ENCODE results near the gene HSPG2. TPM values are rescaled to one million over a fixed set of nuclear protein-coding genes. Genes with fewer than 3 reads are reported as not detected.

The HSPG2 gene
- total and polyA plus RNA-seq, 9 of the 15 experiments (the other 6 are each of a cell fraction or from before 2014, with no cell fraction given): 0.14 to 160 (median 15.7) TPM

DNA sequence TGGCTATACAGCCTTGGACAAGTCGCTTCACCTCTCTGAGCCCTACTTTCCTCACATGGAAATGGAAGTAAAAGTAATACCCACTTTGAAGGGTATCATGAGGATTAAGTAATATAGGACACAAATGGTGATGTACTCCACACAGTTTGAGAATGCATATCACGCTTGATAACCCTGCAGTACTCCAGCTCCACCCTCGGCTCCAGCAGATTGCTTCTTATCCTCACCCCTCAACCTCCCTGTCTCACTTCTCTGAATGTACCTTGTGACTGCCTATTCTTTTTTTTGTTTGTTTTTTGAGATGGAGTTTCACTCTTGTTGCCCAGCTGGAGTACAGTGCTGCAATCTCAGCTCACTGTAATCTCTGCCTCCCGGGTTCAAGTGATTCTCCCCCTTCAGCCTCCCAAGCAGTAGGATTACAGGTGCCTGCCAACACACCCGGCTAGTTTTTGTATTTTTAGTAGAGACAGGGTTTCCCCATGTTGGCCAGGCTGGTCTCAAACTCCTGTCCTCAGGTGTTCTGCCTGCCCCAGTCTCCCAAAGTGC is 69.6 kb downstream of the HSPG2 start:
- no peak overlapping the region; a peak in 1 of 4 replicates for H3K9ac ChIP-seq (ENCODE audit: insufficient read depth in 1 of 2, low read depth in 2 of 2, low read length in 2 of 2)
- no peak overlapping the region for H3K4me3 ChIP-seq
- 59% methylated on average over 5 of the region's 5 CpGs for WGBS (ENCODE audit: insufficient coverage, low coverage, missing lambda C conversion rate)
- H3K27me3 ChIP-seq (ENCODE audit: control insufficient read depth in 2 of 2, insufficient read depth in 2 of 2, low read length in 2 of 2): no peaks in the 10 kb centered on the region
- no peaks in the 10 kb centered on the region for H4K20me1 ChIP-seq (replicated peaks; ENCODE audit: control insufficient read depth, insufficient read depth, low read length)
- H3K79me2 ChIP-seq (ENCODE audit: control insufficient read depth, insufficient read depth, low read length): no peaks in the 10 kb centered on the region
- H3K4me2 ChIP-seq (ENCODE audit: insufficient read depth, low read length): no peak overlapping the region; the same call in 1 of the 2 replicates
- H3K9me3 ChIP-seq (replicated peaks; ENCODE audit: control insufficient read depth, insufficient read depth, low read depth, low read length): no peaks in the 10 kb centered on the region
- BruUV-seq (replicated peaks): no TSS peak
- in situ Hi-C loops (cut with MboI): no loop called here
- peaks cover 21 to 48% of the 10 kb centered on the region in 2 experiments; a peak in 4 of 5 replicates for H3K4me1 ChIP-seq (replicated peaks in 1 of 2; ENCODE audit: control insufficient read depth in 2 of 2, insufficient read depth in 2 of 2, low read length in 2 of 2)
- intact Hi-C loops (cut with micrococcal nuclease): no loop called here
- peaks cover 4% of the 10 kb centered on the region for H3K9me1 ChIP-seq (ENCODE audit: control insufficient read depth, insufficient read depth, low read length)
- FAIRE-seq (peak; percentile 48), DNase-seq (ENCODE audit: extremely low read depth in 1 of 4, low spot score in 3 of 4) (peak in 1 of 4 experiments; percentile 37), ATAC-seq (no peak)
- POLR2A ChIA-PET: interaction anchor here (0.6 to 1.3 kb wide), 5 partner anchors 9 to 155 kb away, joined by 3 to 4 read pairs (median 3); no protein-coding TSS in a partner anchor
- H2AFZ ChIP-seq (ENCODE audit: low read depth, low read length): no peak overlapping the region
- no peak overlapping the region for H3K27ac ChIP-seq (ENCODE audit: extremely low read depth, low read depth, low read length)
- peaks cover 70% of the 10 kb centered on the region; the same call in 2 of the 3 replicates for H3K36me3 ChIP-seq (ENCODE audit: control insufficient read depth, insufficient read depth, low read length)
- CTCF ChIA-PET (ENCODE audit: low intra/inter-chr PET ratio): no interaction called here
- TF ChIP-seq GABPA (tag; conservative IDR thresholded peaks at IDR 0.05; ENCODE audit: low read depth) (no peak), ARID1B (IDR thresholded peaks at IDR 0.05) (0 out of 2 replicates have a peak, but pooled peaks have one; percentile 10), ESRRB (CRISPR knock-in tag; IDR thresholded peaks at IDR 0.05; ENCODE audit: borderline replicate concordance) (no peak), ZNF124 (CRISPR knock-in tag; IDR thresholded peaks at IDR 0.05) (no peak), HDAC1 (IDR thresholded peaks at IDR 0.05) (peak in 1 of 2 experiments; percentile 71; a peak in 1 of 4 replicates), RBM22 (IDR thresholded peaks at IDR 0.05; ENCODE audit: low read depth, low read length, poor library complexity, severe bottlenecking) (no peak), PHF21A (IDR thresholded peaks at IDR 0.05; ENCODE audit: borderline replicate concordance, low read depth) (0 out of 2 replicates have a peak, but pooled peaks have one; percentile 37)
- TF ChIP-seq, protein P1, sequence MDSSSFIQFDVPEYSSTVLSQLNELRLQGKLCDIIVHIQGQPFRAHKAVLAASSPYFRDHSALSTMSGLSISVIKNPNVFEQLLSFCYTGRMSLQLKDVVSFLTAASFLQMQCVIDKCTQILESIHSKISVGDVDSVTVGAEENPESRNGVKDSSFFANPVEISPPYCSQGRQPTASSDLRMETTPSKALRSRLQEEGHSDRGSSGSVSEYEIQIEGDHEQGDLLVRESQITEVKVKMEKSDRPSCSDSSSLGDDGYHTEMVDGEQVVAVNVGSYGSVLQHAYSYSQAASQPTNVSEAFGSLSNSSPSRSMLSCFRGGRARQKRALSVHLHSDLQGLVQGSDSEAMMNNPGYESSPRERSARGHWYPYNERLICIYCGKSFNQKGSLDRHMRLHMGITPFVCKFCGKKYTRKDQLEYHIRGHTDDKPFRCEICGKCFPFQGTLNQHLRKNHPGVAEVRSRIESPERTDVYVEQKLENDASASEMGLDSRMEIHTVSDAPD (CRISPR knock-in tag; IDR thresholded peaks at IDR 0.05): no peak
- TF ChIP-seq, protein P2, sequence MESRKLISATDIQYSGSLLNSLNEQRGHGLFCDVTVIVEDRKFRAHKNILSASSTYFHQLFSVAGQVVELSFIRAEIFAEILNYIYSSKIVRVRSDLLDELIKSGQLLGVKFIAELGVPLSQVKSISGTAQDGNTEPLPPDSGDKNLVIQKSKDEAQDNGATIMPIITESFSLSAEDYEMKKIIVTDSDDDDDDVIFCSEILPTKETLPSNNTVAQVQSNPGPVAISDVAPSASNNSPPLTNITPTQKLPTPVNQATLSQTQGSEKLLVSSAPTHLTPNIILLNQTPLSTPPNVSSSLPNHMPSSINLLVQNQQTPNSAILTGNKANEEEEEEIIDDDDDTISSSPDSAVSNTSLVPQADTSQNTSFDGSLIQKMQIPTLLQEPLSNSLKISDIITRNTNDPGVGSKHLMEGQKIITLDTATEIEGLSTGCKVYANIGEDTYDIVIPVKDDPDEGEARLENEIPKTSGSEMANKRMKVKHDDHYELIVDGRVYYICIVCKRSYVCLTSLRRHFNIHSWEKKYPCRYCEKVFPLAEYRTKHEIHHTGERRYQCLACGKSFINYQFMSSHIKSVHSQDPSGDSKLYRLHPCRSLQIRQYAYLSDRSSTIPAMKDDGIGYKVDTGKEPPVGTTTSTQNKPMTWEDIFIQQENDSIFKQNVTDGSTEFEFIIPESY (CRISPR knock-in tag; IDR thresholded peaks at IDR 0.05): no peak
- TF ChIP-seq, protein P3, sequence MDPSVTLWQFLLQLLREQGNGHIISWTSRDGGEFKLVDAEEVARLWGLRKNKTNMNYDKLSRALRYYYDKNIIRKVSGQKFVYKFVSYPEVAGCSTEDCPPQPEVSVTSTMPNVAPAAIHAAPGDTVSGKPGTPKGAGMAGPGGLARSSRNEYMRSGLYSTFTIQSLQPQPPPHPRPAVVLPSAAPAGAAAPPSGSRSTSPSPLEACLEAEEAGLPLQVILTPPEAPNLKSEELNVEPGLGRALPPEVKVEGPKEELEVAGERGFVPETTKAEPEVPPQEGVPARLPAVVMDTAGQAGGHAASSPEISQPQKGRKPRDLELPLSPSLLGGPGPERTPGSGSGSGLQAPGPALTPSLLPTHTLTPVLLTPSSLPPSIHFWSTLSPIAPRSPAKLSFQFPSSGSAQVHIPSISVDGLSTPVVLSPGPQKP (CRISPR knock-in tag; IDR thresholded peaks at IDR 0.05): no peak
